Measurements from ENCODE around the gene TRMT1L. TPM values are rescaled to one million over a fixed set of nuclear protein-coding genes. Genes with fewer than 3 reads are reported as not detected.

TRMT1L gene
- total RNA-seq, 1 experiment from 2014 or later: 28.3 TPM

- H3K9me2 ChIP-seq (ENCODE audit: insufficient read depth): no peaks in the 10 kb centered on the region
- CTCF ChIA-PET: no interaction called here
- H3K4me2 ChIP-seq (ENCODE audit: low read length): no peak overlapping the region
- H3K36me3 ChIP-seq (ENCODE audit: control insufficient read depth in 1 of 2, insufficient read depth in 2 of 2, low read length in 2 of 2): peaks cover 2 to 9% of the 10 kb centered on the region in 2 experiments; a peak in 1 of 4 replicates
- RAD21 ChIA-PET (ENCODE audit: low non-redundant PET in 1 of 2, low total read pairs in 2 of 2, uncharacterized antibody in 2 of 2, unreplicated experiment in 2 of 2): no interaction called here
- H2AFZ ChIP-seq (ENCODE audit: low read depth, low read length, poor library complexity, severe bottlenecking): no peak overlapping the region
- H3K27me3 ChIP-seq (ENCODE audit: insufficient read depth, low read length): no peaks in the 10 kb centered on the region
- H3K4me3 ChIP-seq (replicated peaks in 1 of 2; ENCODE audit: low read depth in 1 of 2, low read length in 2 of 2): no peak overlapping the region
- H4K20me1 ChIP-seq (ENCODE audit: insufficient read depth): 0 out of 2 replicates have a peak, but pooled peaks cover 6% of the 10 kb centered on the region
- H3K4me1 ChIP-seq (ENCODE audit: control insufficient read depth in 1 of 2, insufficient read depth in 2 of 2, low read length in 2 of 2): no peaks in the 10 kb centered on the region
- DNase-seq (ENCODE audit: low read depth, low spot score) (no peak), ATAC-seq (no peak)
- no peak overlapping the region for H3K9ac ChIP-seq (ENCODE audit: low read length)
- peaks cover 48% of the 10 kb centered on the region for H3K79me2 ChIP-seq (ENCODE audit: insufficient read depth, low read length)
- no peaks in the 10 kb centered on the region for H3K9me3 ChIP-seq (ENCODE audit: control insufficient read depth in 1 of 2, insufficient read depth in 1 of 2, low read depth in 1 of 2, low read length in 2 of 2)
- no peak overlapping the region for H3K27ac ChIP-seq (ENCODE audit: low read depth, low read length)
- no peak for TF ChIP-seq ELF1 (IDR thresholded peaks at IDR 0.05; ENCODE audit: borderline replicate concordance, low read depth)
- no peak for TF ChIP-seq EZH2 (IDR thresholded peaks at IDR 0.05)
- TF ChIP-seq RAD21 (IDR thresholded peaks at IDR 0.05; ENCODE audit: low read depth): no peak
- TF ChIP-seq SRF (IDR thresholded peaks at IDR 0.05; ENCODE audit: low read depth): no peak
- no peak for TF ChIP-seq SP1 (IDR thresholded peaks at IDR 0.05; ENCODE audit: low read depth)
- TF ChIP-seq CEBPB (IDR thresholded peaks at IDR 0.05; ENCODE audit: low read depth): no peak
- TF ChIP-seq ZFX (IDR thresholded peaks at IDR 0.05): no peak
- TF ChIP-seq MAX (IDR thresholded peaks at IDR 0.05): no peak
- no peak for TF ChIP-seq CBX3 (IDR thresholded peaks at IDR 0.05; ENCODE audit: low read depth)
- TF ChIP-seq POLR2A (IDR thresholded peaks at IDR 0.05; ENCODE audit: borderline replicate concordance, extremely low read depth, insufficient read depth, insufficient read length): no peak
- TF ChIP-seq JUND (IDR thresholded peaks at IDR 0.05): no peak
- no peak for TF ChIP-seq CTCF (IDR thresholded peaks at IDR 0.05 in 2 of 3, conservative IDR thresholded peaks at IDR 0.05 in 1 of 3; ENCODE audit: borderline replicate concordance in 1 of 3, insufficient read depth in 1 of 3, low read depth in 2 of 3, low read length in 2 of 3)
- TF ChIP-seq FOSL1 (IDR thresholded peaks at IDR 0.05; ENCODE audit: low read depth): no peak
- no peak for TF ChIP-seq EZH2phosphoT487 (IDR thresholded peaks at IDR 0.05; ENCODE audit: borderline replicate concordance)
- TF ChIP-seq ZBTB33 (IDR thresholded peaks at IDR 0.05; ENCODE audit: extremely low read depth, insufficient replicate concordance, low read length): no peak
- POLR2A ChIA-PET: no interaction called here
- BruUV-seq (replicated peaks): no TSS peak
- intact Hi-C loops (cut with micrococcal nuclease): no loop called here
Measured at GRCh38 chr1:185087101-185087500, 69.7 kb downstream of the TRMT1L start.

All from HCT116 (cell line).